Caco-2 (cell line): ENCODE results near the gene SYNGR3. TPM values are rescaled to one million over a fixed set of nuclear protein-coding genes. Genes with fewer than 3 reads are reported as not detected.
A peak's percentile ranks its signal among the peaks of the same experiment; 100 is the strongest.

Experiments used
- BruUV-seq: library from RNA; stranded (reverse); fragments of 400-500 nt; replicated peaks from 2 replicates; lab custom pipeline; 2021; lab: Mats Ljungman, UMichigan
- CTCF ChIA-PET: fragments of 300-600 bp; sonication (Branson Sonifier 250); formaldehyde crosslinking; loops from one replicate; lab custom pipeline; 2022; ENCODE audit warnings: antibody characterized with exemption; lab: Charles Lee
- POLR2A ChIA-PET: fragments of 300-600 bp; sonication (Branson Sonifier 250); formaldehyde crosslinking; loops from one replicate; lab custom pipeline; 2022; ENCODE audit warnings: antibody characterized with exemption; lab: Charles Lee
- DNase-seq, 2 experiments: peaks; one replicate each; pipeline versions ENCODE4 v3.0.0 to v3.0.0-alpha.2; 2020 to 2022
- H3K27me3 ChIP-seq: replicated peaks from 2 replicates; pipeline ENCODE4 v1.6.0; 2011; ENCODE audit warnings: low read length; ENCODE audit not compliant: control insufficient read depth, insufficient read depth
- H3K36me3 ChIP-seq: 2 replicates; pipeline ENCODE4 v1.5.1; 2011; ENCODE audit warnings: low read length; ENCODE audit not compliant: control insufficient read depth, insufficient read depth
- H3K4me1 ChIP-seq: fragments of 250-450 bp; sonication (Bioruptor Pico); 2 replicates; pipeline ENCODE4 v1.5.1; 2020; ENCODE audit warnings: mild to moderate bottlenecking
- H3K4me3 ChIP-seq: 2 replicates; pipeline ENCODE4 v1.5.1; 2011; ENCODE audit warnings: low read depth, mild to moderate bottlenecking, control low read depth, low read length
- H3K9me3 ChIP-seq: fragments of 250-450 bp; sonication (Bioruptor Pico); 2 replicates; pipeline ENCODE4 v1.5.1; 2020; ENCODE audit warnings: mild to moderate bottlenecking, moderate library complexity
- H3K27ac Mint-ChIP-seq: one replicate; pipeline ENCODE4 v1.8.0; 2022; ENCODE audit warnings: mixed read lengths; ENCODE audit not compliant: unreplicated experiment
- H3K27me3 Mint-ChIP-seq: one replicate; pipeline ENCODE4 v1.8.0; 2022; ENCODE audit warnings: mixed read lengths; ENCODE audit not compliant: insufficient read depth, unreplicated experiment
- H3K36me3 Mint-ChIP-seq: one replicate; pipeline ENCODE4 v1.8.0; 2022; ENCODE audit warnings: mild to moderate bottlenecking, mixed read lengths; ENCODE audit not compliant: insufficient read depth, unreplicated experiment
- H3K4me1 Mint-ChIP-seq: one replicate; pipeline ENCODE4 v1.8.0; 2022; ENCODE audit warnings: low read depth, mixed read lengths; ENCODE audit not compliant: unreplicated experiment
- H3K4me3 Mint-ChIP-seq: one replicate; pipeline ENCODE4 v1.8.0; 2022; ENCODE audit warnings: mild to moderate bottlenecking, moderate library complexity, mixed read lengths; ENCODE audit not compliant: unreplicated experiment
- H3K9me3 Mint-ChIP-seq: one replicate; pipeline ENCODE4 v1.8.0; 2022; ENCODE audit warnings: mixed read lengths; ENCODE audit not compliant: unreplicated experiment
- intact Hi-C: fragments of 100-400 bp; cut with micrococcal nuclease; formaldehyde crosslinking; loops from one replicate; pipeline ENCODE4 v1.10.0; 2022; ENCODE audit not compliant: unreplicated experiment
- total RNA-seq: library from RNA; stranded (reverse); gene quantifications from 2 replicates; pipeline ENCODE4 v1.2.3, GENCODE V29; 2022
- TF ChIP-seq, protein P1 (sequence below), 2 experiments: fragments of 200-600 bp in 1 of 2; IDR thresholded peaks; 1 replicate in 1 of 2; 2 replicates in 1 of 2; pipeline versions ENCODE4 v1.5.1 to v1.8.0; 2011 to 2022; ENCODE audit warnings: antibody characterized with exemption in 1 of 2, control low read depth in 1 of 2, inconsistent platforms in 1 of 2, low read depth in 1 of 2, low read length in 1 of 2, mild to moderate bottlenecking in 1 of 2, moderate library complexity in 1 of 2; ENCODE audit not compliant: insufficient read depth in 1 of 2, severe bottlenecking in 1 of 2, unreplicated experiment in 1 of 2

The SYNGR3 gene
- total RNA-seq, 1 experiment from 2014 or later, result 2.9 TPM

DNA sequence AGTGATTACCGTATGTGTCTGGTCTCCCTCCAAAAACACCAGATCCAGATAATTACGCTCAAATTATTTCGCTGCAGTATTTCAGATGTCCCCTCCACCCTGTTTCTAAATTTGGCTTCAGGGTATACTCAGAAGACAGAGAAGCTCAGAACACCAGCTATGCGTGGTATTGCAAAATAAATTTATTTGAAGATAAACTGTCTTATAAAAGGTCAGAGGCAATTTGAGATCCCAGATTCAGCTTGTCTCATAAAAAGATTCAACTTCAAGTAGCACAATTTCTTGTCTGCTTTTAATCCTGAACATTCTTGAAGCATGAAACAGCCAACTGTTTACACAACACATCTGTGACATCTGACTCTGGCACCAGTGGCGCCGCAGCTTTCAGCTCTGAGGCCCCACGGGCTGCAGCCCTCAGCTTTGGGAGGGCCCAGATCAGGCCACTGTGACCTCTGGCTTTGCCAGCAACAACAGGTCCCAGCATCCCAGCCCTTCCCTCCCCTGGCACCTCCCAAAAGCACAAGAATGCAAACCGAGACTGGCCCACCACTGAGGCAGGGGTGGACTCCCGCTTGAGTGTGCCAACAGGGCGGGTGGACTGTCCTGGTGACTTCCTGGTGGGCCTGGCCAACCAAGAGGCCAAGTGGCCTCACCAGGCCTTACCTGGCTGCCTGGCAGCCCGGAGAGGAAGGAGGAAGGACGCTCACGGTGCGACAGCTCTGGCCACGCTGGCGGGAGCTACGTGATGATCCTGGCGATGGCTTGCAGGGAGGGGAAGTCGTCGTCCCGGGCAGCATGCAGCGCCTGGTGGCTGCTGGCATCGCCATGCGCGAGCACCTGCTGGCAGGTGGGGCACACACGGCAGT, 8.0 kb downstream of the SYNGR3 start:
- no peak overlapping the region for H3K4me3 Mint-ChIP-seq
- intact Hi-C loops, result no loop called here
- Histone ChIP-seq H3K4me3 (no peak overlapping the region), H3K4me1 (no peaks in the 10 kb centered on the region), H3K36me3 (peaks cover 2% of the 10 kb centered on the region; the same call in 1 of the 2 replicates), H3K27me3 (no peaks in the 10 kb centered on the region), H3K9me3 (no peaks in the 10 kb centered on the region)
- no peaks in the 10 kb centered on the region for H3K4me1 Mint-ChIP-seq
- ChIA-PET CTCF (no interaction called here), POLR2A (no interaction called here)
- no peak for DNase-seq
- BruUV-seq, result no TSS peak
- H3K27me3 Mint-ChIP-seq, result no peaks in the 10 kb centered on the region
- TF ChIP-seq, protein P1, sequence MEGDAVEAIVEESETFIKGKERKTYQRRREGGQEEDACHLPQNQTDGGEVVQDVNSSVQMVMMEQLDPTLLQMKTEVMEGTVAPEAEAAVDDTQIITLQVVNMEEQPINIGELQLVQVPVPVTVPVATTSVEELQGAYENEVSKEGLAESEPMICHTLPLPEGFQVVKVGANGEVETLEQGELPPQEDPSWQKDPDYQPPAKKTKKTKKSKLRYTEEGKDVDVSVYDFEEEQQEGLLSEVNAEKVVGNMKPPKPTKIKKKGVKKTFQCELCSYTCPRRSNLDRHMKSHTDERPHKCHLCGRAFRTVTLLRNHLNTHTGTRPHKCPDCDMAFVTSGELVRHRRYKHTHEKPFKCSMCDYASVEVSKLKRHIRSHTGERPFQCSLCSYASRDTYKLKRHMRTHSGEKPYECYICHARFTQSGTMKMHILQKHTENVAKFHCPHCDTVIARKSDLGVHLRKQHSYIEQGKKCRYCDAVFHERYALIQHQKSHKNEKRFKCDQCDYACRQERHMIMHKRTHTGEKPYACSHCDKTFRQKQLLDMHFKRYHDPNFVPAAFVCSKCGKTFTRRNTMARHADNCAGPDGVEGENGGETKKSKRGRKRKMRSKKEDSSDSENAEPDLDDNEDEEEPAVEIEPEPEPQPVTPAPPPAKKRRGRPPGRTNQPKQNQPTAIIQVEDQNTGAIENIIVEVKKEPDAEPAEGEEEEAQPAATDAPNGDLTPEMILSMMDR (IDR thresholded peaks at IDR 0.05; ENCODE audit: insufficient read depth in 1 of 2, low read depth in 1 of 2, low read length in 1 of 2, severe bottlenecking in 1 of 2, unreplicated experiment in 1 of 2), result no peak
- H3K27ac Mint-ChIP-seq, result no peak overlapping the region
- H3K9me3 Mint-ChIP-seq, result no peaks in the 10 kb centered on the region
- peaks cover 49% of the 10 kb centered on the region for H3K36me3 Mint-ChIP-seq

DNA sequence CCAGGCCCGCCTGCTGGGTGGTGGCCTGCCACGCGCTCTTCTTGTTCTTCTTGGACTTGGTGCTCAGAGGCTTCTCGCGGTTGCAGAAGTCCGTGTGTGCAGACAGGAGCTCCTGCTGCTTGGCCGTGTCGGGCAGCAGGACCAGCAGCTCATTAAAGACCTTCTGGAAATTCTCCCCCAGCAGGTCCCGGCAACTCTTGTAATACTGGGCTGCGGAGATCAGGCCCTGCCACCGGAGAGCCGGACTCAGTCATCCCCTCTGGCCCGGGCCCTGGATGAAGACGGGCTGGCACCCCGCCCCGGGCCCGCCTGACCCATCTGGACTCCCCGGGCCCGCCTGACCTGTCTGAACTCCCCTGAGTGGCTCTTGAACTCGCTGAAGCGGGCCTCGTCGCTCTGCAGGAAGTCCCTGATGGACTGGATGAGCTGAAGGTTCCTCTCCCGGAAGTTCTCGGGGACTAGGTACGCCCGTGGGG, 8.6 kb downstream of the SYNGR3 start:
- BruUV-seq, result TSS peak; percentile 15
- TF ChIP-seq, protein P1 (IDR thresholded peaks at IDR 0.05; ENCODE audit: insufficient read depth in 1 of 2, low read depth in 1 of 2, low read length in 1 of 2, severe bottlenecking in 1 of 2, unreplicated experiment in 1 of 2), result no peak
- no peaks in the 10 kb centered on the region for H3K27me3 Mint-ChIP-seq
- no peaks in the 10 kb centered on the region for H3K4me1 ChIP-seq
- peaks cover 49% of the 10 kb centered on the region for H3K36me3 Mint-ChIP-seq
- CTCF ChIA-PET, result no interaction called here
- no peak overlapping the region for H3K4me3 Mint-ChIP-seq
- intact Hi-C loops, result no loop called here
- no peaks in the 10 kb centered on the region for H3K4me1 Mint-ChIP-seq
- peaks cover 2% of the 10 kb centered on the region; the same call in 1 of the 2 replicates for H3K36me3 ChIP-seq
- POLR2A ChIA-PET, result no interaction called here
- DNase-seq, result no peak
- no peaks in the 10 kb centered on the region for H3K9me3 Mint-ChIP-seq
- no peaks in the 10 kb centered on the region for H3K27me3 ChIP-seq
- no peak overlapping the region for H3K27ac Mint-ChIP-seq
- H3K9me3 ChIP-seq, result no peaks in the 10 kb centered on the region
- H3K4me3 ChIP-seq, result no peak overlapping the region

DNA sequence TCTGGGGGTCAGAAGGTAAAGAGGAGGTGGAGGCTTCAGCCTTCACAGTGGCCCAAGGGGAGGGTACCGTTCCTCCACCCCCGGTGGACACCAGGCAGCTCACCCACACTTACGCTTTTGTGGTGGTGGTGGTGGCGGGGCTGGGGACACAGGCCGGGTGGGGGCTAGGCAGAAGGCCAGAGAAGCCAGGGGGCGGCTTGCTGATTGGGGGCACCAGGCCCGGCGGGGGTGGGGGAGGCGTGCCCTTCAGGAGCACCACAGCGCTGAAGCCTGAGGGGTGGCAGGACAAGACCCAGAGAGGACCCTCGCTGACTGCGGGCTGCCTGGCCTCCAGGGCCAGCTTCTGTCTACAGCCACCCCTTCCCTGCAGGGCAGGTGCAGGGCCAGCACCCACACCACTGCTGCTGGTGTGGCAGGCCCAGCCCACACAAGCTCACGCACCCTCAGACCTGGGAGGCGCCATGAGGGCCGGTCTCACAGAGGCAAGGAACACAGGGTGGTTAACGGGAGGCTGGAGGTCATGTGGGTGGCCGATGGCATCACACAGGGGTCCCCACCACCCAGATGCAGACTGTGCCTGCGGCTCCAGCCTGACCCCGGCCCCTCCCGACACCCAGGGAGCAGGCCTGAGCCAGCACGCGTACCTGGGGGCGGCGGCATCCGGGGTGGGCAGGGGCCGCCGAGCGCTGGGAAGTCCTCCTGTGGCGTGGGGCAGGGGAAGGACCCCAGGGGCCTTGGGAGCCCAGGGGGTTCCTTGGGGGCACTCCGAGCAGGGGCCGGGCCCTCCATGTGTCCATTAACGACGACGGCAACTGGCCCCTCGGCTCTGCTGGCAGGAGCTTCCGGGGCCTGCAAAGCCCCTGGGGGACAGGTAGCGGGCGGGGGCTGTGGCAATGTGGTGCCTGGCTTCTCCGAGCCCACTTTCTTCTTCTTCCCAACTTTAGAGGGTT, 9.4 kb downstream of the SYNGR3 start:
- TF ChIP-seq, protein P1 (IDR thresholded peaks at IDR 0.05; ENCODE audit: insufficient read depth in 1 of 2, low read depth in 1 of 2, low read length in 1 of 2, severe bottlenecking in 1 of 2, unreplicated experiment in 1 of 2), result no peak
- H3K27me3 Mint-ChIP-seq, result no peaks in the 10 kb centered on the region
- H3K4me3 Mint-ChIP-seq, result no peak overlapping the region
- ChIA-PET POLR2A (no interaction called here), CTCF (no interaction called here)
- peaks cover 49% of the 10 kb centered on the region for H3K36me3 Mint-ChIP-seq
- no peaks in the 10 kb centered on the region for H3K27me3 ChIP-seq
- no TSS peak for BruUV-seq
- no peak overlapping the region for H3K4me3 ChIP-seq
- H3K4me1 Mint-ChIP-seq, result no peaks in the 10 kb centered on the region
- H3K36me3 ChIP-seq, result peaks cover 2% of the 10 kb centered on the region; the same call in 1 of the 2 replicates
- H3K4me1 ChIP-seq, result no peaks in the 10 kb centered on the region
- intact Hi-C loops, result no loop called here
- no peak overlapping the region for H3K27ac Mint-ChIP-seq
- no peaks in the 10 kb centered on the region for H3K9me3 Mint-ChIP-seq
- DNase-seq, result no peak
- H3K9me3 ChIP-seq, result no peaks in the 10 kb centered on the region
